ENCODE results near the gene COMMD1.

GRCh38 chr2:61898810-61899209 is 6.7 kb upstream of the COMMD1 start:
- peak; percentile 70 for TF ChIP-seq CTCF (conservative IDR thresholded peaks at IDR 0.05; ENCODE audit: low read depth, low read length)
- TF ChIP-seq EZH2 (IDR thresholded peaks at IDR 0.05; ENCODE audit: low read length, unreplicated experiment): no peak
- TF ChIP-seq EZH2phosphoT487 (IDR thresholded peaks at IDR 0.05; ENCODE audit: borderline replicate concordance, low read length): no peak

Measured in PC-3 (cell line).